HepG2 (cell line): ENCODE data around the gene ARL8A. TPM values are rescaled to one million over a fixed set of nuclear protein-coding genes. Genes with fewer than 3 reads are reported as not detected.

Experiments used
- ATAC-seq: fragments of 200-7000 bp; cut with Tn5 transposase; 3 replicates; pipeline ENCODE4 v1.9.1; 2020; ENCODE audit warnings: mild to moderate bottlenecking, moderate library complexity
- Bru-seq: library from RNA; stranded (reverse); fragments of 400-500 nt; gene quantifications from one replicate; lab custom pipeline; 2021; lab: Mats Ljungman, UMichigan
- BruChase-seq, 2 experiments: library from RNA; stranded (reverse); fragments of 400-500 nt; gene quantifications; one replicate each; lab custom pipeline; 2021; lab: Mats Ljungman, UMichigan
- BruUV-seq: library from RNA; stranded (reverse); fragments of 400-500 nt; replicated peaks from 2 replicates; lab custom pipeline; 2021; lab: Mats Ljungman, UMichigan
- CTCF ChIA-PET: fragments of 300-600 bp; formaldehyde crosslinking; extraction: SDS; loops from one replicate; lab custom pipeline; 2021; ENCODE audit warnings: low total read pairs, inconsistent platforms, low intra/inter-chr PET ratio; lab: Yijun Ruan, JAX
- POLR2A ChIA-PET: fragments of 350-600 bp; sonication (Branson Sonifier 250); formaldehyde crosslinking; loops from one replicate; lab custom pipeline; 2020; ENCODE audit warnings: antibody characterized with exemption, inconsistent platforms; lab: Yijun Ruan, JAX
- DNase-seq: peaks from one replicate; pipeline ENCODE4 v3.0.0-alpha.2; 2015; ENCODE audit warnings: low spot score
- FAIRE-seq: peaks from 3 replicates; lab custom pipeline; 2011; peaks lifted over from hg19 to GRCh38; lab: Jason Lieb, UNC
- H2AFZ ChIP-seq: one replicate; pipeline ENCODE4 v1.6.1; 2011; ENCODE audit warnings: low read length, inconsistent platforms
- H3K27ac ChIP-seq: fragments of 300-600 bp; 3 replicates; pipeline ENCODE4 v1.8.0; 2011; ENCODE audit warnings: mixed run types, mild to moderate bottlenecking, mixed read lengths, low read length, inconsistent platforms; ENCODE audit not compliant: insufficient read depth; ENCODE audit errors: extremely low read length
- H3K27me3 ChIP-seq, 2 experiments: fragments of 200-600 bp in 1 of 2; 2 replicates in 1 of 2; 3 replicates in 1 of 2; pipeline versions ENCODE4 v1.6.0 to v1.8.0; 2011; ENCODE audit warnings: low read length in 2 of 2, mild to moderate bottlenecking in 2 of 2, moderate library complexity in 2 of 2, inconsistent platforms in 1 of 2; ENCODE audit not compliant: insufficient read depth in 2 of 2, control insufficient read depth in 1 of 2
- H3K36me3 ChIP-seq, 2 experiments: fragments of 200-600 bp in 1 of 2; replicated peaks in 1 of 2; 2 replicates in 1 of 2; 3 replicates in 1 of 2; pipeline versions ENCODE4 v1.5.1 to v1.8.0; 2011; ENCODE audit warnings: low read length in 2 of 2, inconsistent platforms in 1 of 2; ENCODE audit not compliant: insufficient read depth in 2 of 2, control insufficient read depth in 1 of 2
- H3K4me1 ChIP-seq: 2 replicates; pipeline ENCODE4 v1.5.1; 2012; ENCODE audit warnings: low read length, inconsistent platforms; ENCODE audit not compliant: insufficient read depth
- H3K4me2 ChIP-seq: 2 replicates; pipeline ENCODE4 v1.6.0; 2011; ENCODE audit warnings: low read depth, low read length, inconsistent platforms
- H3K4me3 ChIP-seq, 3 experiments: fragments of 200-600 bp in 1 of 3; sonication (generic), shearing (Covaris generic) in 1 of 3; replicated peaks in 1 of 3; 2 replicates each; pipeline ENCODE4 v1.5.1; 2011 to 2016; ENCODE audit warnings: low read length in 3 of 3, inconsistent platforms in 2 of 3, low read depth in 2 of 3, mild to moderate bottlenecking in 2 of 3, control low read depth in 1 of 3, mixed read lengths in 1 of 3; ENCODE audit not compliant: insufficient read depth in 1 of 3
- H3K79me2 ChIP-seq: one replicate; pipeline ENCODE4 v1.6.1; 2011; ENCODE audit warnings: low read length, inconsistent platforms; ENCODE audit not compliant: insufficient read depth
- H3K9ac ChIP-seq: 2 replicates; pipeline ENCODE4 v1.6.0; 2011; ENCODE audit warnings: mild to moderate bottlenecking, low read depth, low read length, inconsistent platforms; ENCODE audit not compliant: insufficient read depth
- H3K9me3 ChIP-seq: 2 replicates; pipeline ENCODE4 v1.5.1; 2012; ENCODE audit warnings: mild to moderate bottlenecking, low read length
- H4K20me1 ChIP-seq: 2 replicates; pipeline ENCODE4 v1.6.0; 2011; ENCODE audit warnings: inconsistent platforms, mild to moderate bottlenecking, low read length, moderate library complexity; ENCODE audit not compliant: insufficient read depth
- ELF3 ChIP-seq: IDR thresholded peaks from 2 replicates; pipeline ENCODE4 v1.6.1; 2016; ENCODE audit warnings: missing genetic modification reagents, missing compliant biosample characterization
- HMG20B ChIP-seq: conservative IDR thresholded peaks from 2 replicates; pipeline ENCODE4 v1.6.1; 2016; ENCODE audit warnings: missing genetic modification reagents, missing compliant biosample characterization
- HNF4G ChIP-seq, 2 experiments: sonication (generic) in 1 of 2; formaldehyde crosslinking in 1 of 2; IDR thresholded peaks; 2 replicates each; pipeline versions ENCODE4 v1.4.0 to v1.6.1; 2011 to 2020; ENCODE audit warnings: borderline replicate concordance in 2 of 2, low read depth in 2 of 2, mild to moderate bottlenecking in 2 of 2, low read length in 1 of 2, missing genetic modification reagents in 1 of 2, moderate library complexity in 1 of 2
- NAIF1 ChIP-seq: sonication (generic); formaldehyde crosslinking; IDR thresholded peaks from 2 replicates; pipeline ENCODE4 v1.5.0; 2020; ENCODE audit warnings: mild to moderate bottlenecking, missing genetic modification reagents, borderline replicate concordance
- RBFOX2 ChIP-seq: fragments of 200-400 bp; formaldehyde crosslinking; IDR thresholded peaks from 2 replicates; pipeline ENCODE4 v1.6.1; 2017; ENCODE audit warnings: low read depth, mild to moderate bottlenecking, low read length
- SALL2 ChIP-seq: sonication (generic); formaldehyde crosslinking; IDR thresholded peaks from 2 replicates; pipeline ENCODE4 v1.8.1; 2023; ENCODE audit warnings: mild to moderate bottlenecking, missing genetic modification reagents, inconsistent platforms
- SAP130 ChIP-seq: IDR thresholded peaks from 2 replicates; pipeline ENCODE4 v1.6.1; 2016; ENCODE audit warnings: low read depth
- SNAI1 ChIP-seq: sonication (generic); formaldehyde crosslinking; IDR thresholded peaks from 2 replicates; pipeline ENCODE4 v1.5.0; 2020; ENCODE audit warnings: mild to moderate bottlenecking, missing genetic modification reagents, borderline replicate concordance
- ZIK1 ChIP-seq: sonication (generic); formaldehyde crosslinking; IDR thresholded peaks from 2 replicates; pipeline ENCODE4 v1.5.0; 2020; ENCODE audit warnings: mild to moderate bottlenecking, low read depth, missing genetic modification reagents, borderline replicate concordance
- ZNF230 ChIP-seq: sonication (generic); formaldehyde crosslinking; IDR thresholded peaks from 2 replicates; pipeline ENCODE4 v1.4.0; 2020; ENCODE audit warnings: mild to moderate bottlenecking, missing genetic modification reagents
- ZNF503 ChIP-seq: sonication (generic); formaldehyde crosslinking; IDR thresholded peaks from 2 replicates; pipeline ENCODE4 v1.4.0; 2020; ENCODE audit warnings: missing genetic modification reagents
- ZNF776 ChIP-seq: sonication (generic); formaldehyde crosslinking; IDR thresholded peaks from 2 replicates; pipeline ENCODE4 v1.4.0; 2020; ENCODE audit warnings: mild to moderate bottlenecking, missing genetic modification reagents
- ZNF777 ChIP-seq: sonication (generic); formaldehyde crosslinking; IDR thresholded peaks from 2 replicates; pipeline ENCODE4 v1.4.0; 2020; ENCODE audit warnings: missing genetic modification reagents
- ZNF790 ChIP-seq: sonication (generic); formaldehyde crosslinking; IDR thresholded peaks from 2 replicates; pipeline ENCODE4 v1.8.0; 2022; ENCODE audit warnings: missing genetic modification reagents, mild to moderate bottlenecking, borderline replicate concordance
- WGBS: methylation state at CpG from one replicate; pipeline ENCODE4 v1.1.6; 2017; ENCODE audit warnings: low lambda C conversion rate; 5-methylcytosine and 5-hydroxymethylcytosine counted together
- in situ Hi-C: cut with HindIII; loops from 2 replicates; pipeline ENCODE4 v1.10.0; 2017; ENCODE audit warnings: low pct_unique_long_range_greater_than_20kb; ENCODE audit not compliant: extremely low pct_ligation_motif_present
- intact Hi-C: fragments of 100-400 bp; cut with micrococcal nuclease; formaldehyde crosslinking; loops from one replicate; pipeline ENCODE4 v1.10.0; 2022; ENCODE audit not compliant: unreplicated experiment
- long read RNA-seq, 2 experiments: library from RNA in 1 of 2; library from polyadenylated mRNA in 1 of 2; stranded (forward) in 1 of 2; unstranded in 1 of 2; transcript quantifications; one replicate each; pipeline ENCODE4 v2.0.0, GENCODE V29; 2019 to 2022
- polyA minus RNA-seq, 3 experiments: library from RNA; depleted of rRNA, polyadenylated mRNA; stranded (reverse); fragments of >200 nt; gene quantifications; 2 replicates each; pipeline ENCODE4 v1.2.3, GENCODE V29; 2011; ENCODE audit warnings: low replicate concordance in 1 of 3
- polyA plus RNA-seq, 8 experiments: library from polyadenylated mRNA; depleted of rRNA in 3 of 8; stranded (reverse) in 7 of 8; unstranded in 1 of 8; fragments of >200 nt; fragmentation: Illumina TruSeq in 4 of 8; extraction: Trizol in 4 of 8; gene quantifications; 2 replicates each; pipeline versions ENCODE4 v1.2.1 to v1.2.3, GENCODE V29; 2011 to 2016; ENCODE audit warnings: low read depth in 4 of 8, missing spikeins in 1 of 8, mixed read lengths in 1 of 8; ENCODE audit not compliant: insufficient read depth in 1 of 8
- total RNA-seq, 5 experiments: library from RNA; depleted of rRNA; stranded (reverse); fragments of >200 nt; fragmentation: Illumina TruSeq; extraction: Trizol; gene quantifications; 2 replicates each; pipeline ENCODE4 v1.2.3, GENCODE V29; 2016; ENCODE audit warnings: low read depth in 1 of 5

The ARL8A gene
- 2.2 and 2.7 TPM in 2 replicates for total RNA-seq (2016; rRNA removed; fragmentation: Illumina TruSeq; extraction: Trizol)
- total RNA-seq (2016; cell fraction: cytosol; rRNA removed; fragmentation: Illumina TruSeq; extraction: Trizol; ENCODE audit: low read depth), result 1.4 and 1.7 TPM in 2 replicates
- 2.3 and 3.0 TPM in 2 replicates for total RNA-seq (2016; cell fraction: insoluble cytoplasmic fraction; rRNA removed; fragmentation: Illumina TruSeq; extraction: Trizol)
- total RNA-seq (2016; cell fraction: membrane; rRNA removed; fragmentation: Illumina TruSeq; extraction: Trizol), result 2.9 and 3.5 TPM in 2 replicates
- 1.8 and 1.9 TPM in 2 replicates for total RNA-seq (2016; cell fraction: nucleus; rRNA removed; fragmentation: Illumina TruSeq; extraction: Trizol)
- polyA plus RNA-seq (2011; rRNA removed), result 18.8 and 23.4 TPM in 2 replicates
- polyA plus RNA-seq (2011; cell fraction: cytosol; rRNA removed), result 16.2 and 20.4 TPM in 2 replicates
- polyA plus RNA-seq (2011; cell fraction: nucleus; rRNA removed), result 14.8 and 15.5 TPM in 2 replicates
- polyA plus RNA-seq (2012), result 3.9 and 8.1 TPM in 2 replicates
- polyA plus RNA-seq (2016; cell fraction: cytosol; fragmentation: Illumina TruSeq; extraction: Trizol; ENCODE audit: low read depth), result 1.6 and 2.1 TPM in 2 replicates
- 2.6 and 2.8 TPM in 2 replicates for polyA plus RNA-seq (2016; cell fraction: insoluble cytoplasmic fraction; fragmentation: Illumina TruSeq; extraction: Trizol; ENCODE audit: low read depth)
- polyA plus RNA-seq (2016; cell fraction: membrane; fragmentation: Illumina TruSeq; extraction: Trizol; ENCODE audit: low read depth), result 1.9 and 2.2 TPM in 2 replicates
- polyA plus RNA-seq (2016; cell fraction: nucleus; fragmentation: Illumina TruSeq; extraction: Trizol; ENCODE audit: insufficient read depth, low read depth), result 4.0 and 9.1 TPM in 2 replicates
- 7.2 and 18.3 TPM in 2 replicates for polyA minus RNA-seq (2011; rRNA and poly(A)+ RNA removed; ENCODE audit: low replicate concordance)
- polyA minus RNA-seq (2011; cell fraction: cytosol; rRNA and poly(A)+ RNA removed), result 10.6 and 11.2 TPM in 2 replicates
- polyA minus RNA-seq (2011; cell fraction: nucleus; rRNA and poly(A)+ RNA removed), result 5.2 and 6.1 TPM in 2 replicates
- Bru-seq, nascent RNA, result percentile 42 among the genes with signal in this experiment
- BruChase-seq, experiment 1, labeled RNA remaining after a 6-hour chase, result percentile 60 among the genes with signal in this experiment
- percentile 48 among the genes with signal in this experiment for BruChase-seq, experiment 2, labeled RNA remaining after a 2-hour chase
- long read RNA-seq, experiment 1, result 0 reads
- long read RNA-seq, experiment 2, transcript ARL8A-201 (7 exons, 1,793 nt), result major isoform, 13 of 24 reads
- long read RNA-seq, experiment 2, partial matches to known transcripts, result 0 of 24 reads
- long read RNA-seq, experiment 2, other reads (novel, unspliced or antisense), result 11 of 24 reads

GRCh38 chr1:202144402-202145067, at the start of gene ARL8A:
TSS of gene ARL8A (minus strand) at chr1:202144737. CDS start at chr1:202144572, 165 bp downstream.
- Histone ChIP-seq H3K4me3 (peak within 1 kb of the TSS; percentile 65 to 80 (median 68)), H3K36me3 (no peaks in the 10 kb centered on the region), H4K20me1 (peaks cover 8% of the 10 kb centered on the region; the same call in 1 of the 2 replicates), H3K79me2 (no peaks in the 10 kb centered on the region), H2AFZ (no peak within 1 kb of the TSS), H3K9me3 (no peaks in the 10 kb centered on the region), H3K4me2 (peak within 1 kb of the TSS; percentile 85), H3K4me1 (peaks cover 28% of the 10 kb centered on the region), H3K9ac (peak within 1 kb of the TSS; percentile 58; the same call in 1 of the 2 replicates), H3K27me3 (peaks cover 0 to 46% of the 10 kb centered on the region in 2 experiments; a peak in 4 of 5 replicates), H3K27ac (no peak within 1 kb of the TSS)
- POLR2A ChIA-PET, result interaction anchor here (1.8 to 2.6 kb wide), 2 partner anchors 59 to 110 kb away, joined by 6 to 7 read pairs; no protein-coding TSS in a partner anchor
- CTCF ChIA-PET, result no interaction called here
- no TSS peak for BruUV-seq
- DNase-seq (no peak), ATAC-seq (peak; percentile 61), FAIRE-seq (no peak)
- intact Hi-C loops (no loop called here), in situ Hi-C loops (no loop called here)
- 0% methylated on average over 2 of the region's 82 CpGs for WGBS
- TF ChIP-seq ZNF777 (CRISPR knock-in tag) (peak; percentile 46; the same call in 1 of the 2 replicates), SALL2 (CRISPR knock-in tag) (0 out of 2 replicates have a peak, but pooled peaks have one; percentile 34), ZNF503 (CRISPR knock-in tag) (no peak), ZIK1 (0 out of 2 replicates have a peak, but pooled peaks have one; percentile 8), SNAI1 (CRISPR knock-in tag) (no peak), HMG20B (no peak), NAIF1 (CRISPR knock-in tag) (no peak), ZNF776 (CRISPR knock-in tag) (peak; percentile 96; the same call in 1 of the 2 replicates), SAP130 (CRISPR knock-in tag) (peak; percentile 55; the same call in 1 of the 2 replicates), HNF4G (IDR thresholded peaks at IDR 0.05; ENCODE audit: borderline replicate concordance, low read depth, low read length) (no peak), HNF4G (CRISPR knock-in tag; IDR thresholded peaks at IDR 0.05; ENCODE audit: borderline replicate concordance, low read depth) (0 out of 2 replicates have a peak, but pooled peaks have one; percentile 23), RBFOX2 (0 out of 2 replicates have a peak, but pooled peaks have one; percentile 35), ZNF790 (CRISPR knock-in tag) (0 out of 2 replicates have a peak, but pooled peaks have one; percentile 33), ZNF230 (CRISPR knock-in tag) (no peak), ELF3 (CRISPR knock-in tag) (0 out of 2 replicates have a peak, but pooled peaks have one; percentile 20)
